Measurements from ENCODE around the gene RBMS1. TPM values are rescaled to one million over a fixed set of nuclear protein-coding genes. Genes with fewer than 3 reads are reported as not detected.

Gene RBMS1
- polyA plus RNA-seq, 2 of the 4 experiments (the other 2 are of a cell fraction): 51.9 to 108 TPM

DNA sequence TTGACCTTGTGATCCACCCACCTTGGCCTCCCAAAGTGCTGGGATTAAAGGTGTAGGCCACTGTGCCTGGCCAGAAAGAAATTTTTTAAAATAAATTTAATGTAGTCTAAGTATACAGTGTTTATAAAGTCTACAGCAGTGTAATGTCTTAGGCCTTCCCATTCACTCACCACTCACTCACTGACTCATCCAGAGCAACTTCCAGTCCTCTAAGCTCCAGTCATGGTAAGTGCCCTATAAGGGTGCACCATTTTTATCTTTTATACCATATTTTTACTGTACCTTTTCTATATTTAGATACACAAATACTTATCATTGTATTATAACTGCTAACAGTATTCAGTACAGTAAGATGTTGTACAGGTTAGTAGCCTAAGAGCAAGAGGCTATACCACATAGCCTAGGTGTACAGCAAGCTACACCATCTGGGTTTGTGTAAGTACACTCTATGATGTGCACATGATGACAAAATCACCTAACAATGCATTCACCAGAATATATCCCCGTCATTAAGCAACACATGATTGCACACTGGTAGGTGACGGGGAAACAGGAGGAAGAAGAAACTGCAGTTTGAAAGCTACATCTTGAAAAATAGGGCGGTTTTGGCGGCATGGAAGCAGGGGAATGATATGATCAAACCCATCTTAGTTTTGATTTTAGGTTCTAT lies 188.4 kb downstream of the RBMS1 start:
- H3K27ac ChIP-seq: no peak overlapping the region
- ATAC-seq: peak in 1 of 2 experiments; percentile 35; a peak in 1 of 6 replicates
- no peak for DNase-seq (ENCODE audit: low read depth in 1 of 2, low spot score in 1 of 2)
- 92% methylated on average over 4 of the region's 4 CpGs for WGBS (ENCODE audit: missing lambda C conversion rate)
- peaks cover 18% of the 10 kb centered on the region for H3K4me1 ChIP-seq
- no peak overlapping the region for H3K4me2 ChIP-seq
- no peak for FAIRE-seq
- ChIA-PET CTCF (interaction anchor here (0.6 to 3.8 kb wide), 3 partner anchors 13 to 19 kb away, joined by 3 to 10 read pairs (median 4); no protein-coding TSS in a partner anchor), POLR2A (no interaction called here)
- H3K4me3 ChIP-seq: no peak overlapping the region
- no peaks in the 10 kb centered on the region for H3K9me3 ChIP-seq
- TF ChIP-seq RAD21 (conservative IDR thresholded peaks at IDR 0.05 in 1 of 2, IDR thresholded peaks at IDR 0.05 in 1 of 2): no peak

DNA sequence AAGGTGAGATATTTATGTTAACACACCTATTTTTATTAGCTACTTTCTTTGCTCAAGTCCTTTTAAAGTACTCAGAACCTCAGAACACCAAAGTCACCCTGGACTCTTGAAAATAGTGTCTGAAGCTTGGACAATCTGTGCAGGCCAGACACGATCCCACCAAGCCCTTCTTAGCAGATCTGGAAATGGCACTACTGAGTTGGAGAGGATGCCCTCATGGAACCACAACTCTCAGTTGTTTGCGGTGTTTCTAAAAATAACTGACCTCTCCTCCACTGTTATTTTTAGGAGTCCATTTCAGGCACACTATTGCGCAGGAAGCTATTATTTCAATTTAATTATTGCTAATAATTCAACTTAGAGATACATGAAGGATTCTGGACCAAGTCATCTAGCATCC lies 190.1 kb downstream of the RBMS1 start:
- ChIA-PET CTCF (interaction anchor here (0.7 to 3.8 kb wide), 2 partner anchors 21 to 691 kb away, joined by 3 to 10 read pairs; no protein-coding TSS in a partner anchor), POLR2A (no interaction called here)
- ATAC-seq (no peak), FAIRE-seq (no peak), DNase-seq (ENCODE audit: low read depth in 1 of 2, low spot score in 1 of 2) (no peak)
- 97% methylated on average over 3 of the region's 3 CpGs for WGBS (ENCODE audit: missing lambda C conversion rate)
- Histone ChIP-seq H3K4me3 (no peak overlapping the region), H3K4me1 (0 out of 3 replicates have a peak, but pooled peaks cover 4% of the 10 kb centered on the region), H3K4me2 (no peak overlapping the region), H3K9me3 (no peaks in the 10 kb centered on the region), H3K27ac (no peak overlapping the region)
- TF ChIP-seq FOSB (CRISPR knock-in tag; IDR thresholded peaks at IDR 0.05): no peak
- no peak for TF ChIP-seq HOXB13 (CRISPR knock-in tag; IDR thresholded peaks at IDR 0.05; ENCODE audit: low read depth)
- no peak for TF ChIP-seq JUNB (IDR thresholded peaks at IDR 0.05)
- TF ChIP-seq EHMT2 (IDR thresholded peaks at IDR 0.05; ENCODE audit: low read depth): no peak
- TF ChIP-seq GATA3 (IDR thresholded peaks at IDR 0.05; ENCODE audit: borderline replicate concordance): no peak
- no peak for TF ChIP-seq CHD4 (IDR thresholded peaks at IDR 0.05; ENCODE audit: borderline replicate concordance)
- TF ChIP-seq MAZ (IDR thresholded peaks at IDR 0.05; ENCODE audit: borderline replicate concordance, low read depth, low read length): no peak
- no peak for TF ChIP-seq EP300 (IDR thresholded peaks at IDR 0.05)
- no peak for TF ChIP-seq FOSL2 (IDR thresholded peaks at IDR 0.05)
- no peak for TF ChIP-seq FOSL2 (CRISPR knock-in tag; IDR thresholded peaks at IDR 0.05)
- no peak for TF ChIP-seq HOXB5 (CRISPR knock-in tag; IDR thresholded peaks at IDR 0.05)
- TF ChIP-seq HOXA7 (CRISPR knock-in tag; IDR thresholded peaks at IDR 0.05): no peak
- TF ChIP-seq KDM1A (IDR thresholded peaks at IDR 0.05; ENCODE audit: low read depth): no peak
- no peak for TF ChIP-seq CBX8 (IDR thresholded peaks at IDR 0.05)
- no peak for TF ChIP-seq RAD21 (conservative IDR thresholded peaks at IDR 0.05 in 1 of 2, IDR thresholded peaks at IDR 0.05 in 1 of 2)
- TF ChIP-seq CHD2 (IDR thresholded peaks at IDR 0.05; ENCODE audit: low read length, partially characterized antibody): no peak
- TF ChIP-seq, protein P1, sequence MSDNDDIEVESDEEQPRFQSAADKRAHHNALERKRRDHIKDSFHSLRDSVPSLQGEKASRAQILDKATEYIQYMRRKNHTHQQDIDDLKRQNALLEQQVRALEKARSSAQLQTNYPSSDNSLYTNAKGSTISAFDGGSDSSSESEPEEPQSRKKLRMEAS (IDR thresholded peaks at IDR 0.05): no peak
- TF ChIP-seq MYC (IDR thresholded peaks at IDR 0.05; ENCODE audit: borderline replicate concordance, low read length): no peak
- TF ChIP-seq KDM5A (IDR thresholded peaks at IDR 0.05): no peak

DNA sequence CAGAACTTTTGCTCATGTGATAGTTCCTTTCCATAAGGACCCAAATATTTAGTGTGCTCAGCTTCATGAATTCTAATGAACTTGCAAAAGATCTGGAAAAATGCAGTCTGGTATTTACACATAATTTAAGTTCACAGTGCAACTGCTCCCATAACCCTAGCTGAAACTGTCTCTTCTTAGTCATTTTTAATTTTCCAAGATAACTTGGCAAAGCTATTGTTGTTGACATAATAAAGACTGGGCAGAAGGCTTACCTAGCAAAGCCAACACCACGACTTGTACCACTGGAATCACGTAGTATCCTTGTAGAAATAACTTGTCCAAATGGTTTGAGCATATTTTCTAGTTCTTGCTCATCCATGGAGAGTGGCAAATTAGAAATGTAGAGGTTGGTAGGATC lies 190.5 kb downstream of the RBMS1 start:
- WGBS (ENCODE audit: missing lambda C conversion rate): 85% methylated on average over 2 of the region's 2 CpGs
- CTCF ChIA-PET: interaction anchor here (0.7 to 3.8 kb wide), 3 partner anchors 21 to 691 kb away, joined by 3 to 10 read pairs (median 3); no protein-coding TSS in a partner anchor
- POLR2A ChIA-PET: no interaction called here
- H3K9me3 ChIP-seq: no peaks in the 10 kb centered on the region
- H3K4me1 ChIP-seq: 0 out of 3 replicates have a peak, but pooled peaks cover 4% of the 10 kb centered on the region
- no peak overlapping the region for H3K4me2 ChIP-seq
- DNase-seq (ENCODE audit: low read depth in 1 of 2, low spot score in 1 of 2): no peak
- no peak overlapping the region for H3K27ac ChIP-seq
- no peak for FAIRE-seq
- ATAC-seq: no peak
- no peak for TF ChIP-seq MYC (IDR thresholded peaks at IDR 0.05; ENCODE audit: borderline replicate concordance, low read length)
- TF ChIP-seq NPAS2 (CRISPR knock-in tag; IDR thresholded peaks at IDR 0.05; ENCODE audit: borderline replicate concordance): no peak
- TF ChIP-seq RAD21 (conservative IDR thresholded peaks at IDR 0.05 in 1 of 2, IDR thresholded peaks at IDR 0.05 in 1 of 2): no peak
- TF ChIP-seq, protein P2, sequence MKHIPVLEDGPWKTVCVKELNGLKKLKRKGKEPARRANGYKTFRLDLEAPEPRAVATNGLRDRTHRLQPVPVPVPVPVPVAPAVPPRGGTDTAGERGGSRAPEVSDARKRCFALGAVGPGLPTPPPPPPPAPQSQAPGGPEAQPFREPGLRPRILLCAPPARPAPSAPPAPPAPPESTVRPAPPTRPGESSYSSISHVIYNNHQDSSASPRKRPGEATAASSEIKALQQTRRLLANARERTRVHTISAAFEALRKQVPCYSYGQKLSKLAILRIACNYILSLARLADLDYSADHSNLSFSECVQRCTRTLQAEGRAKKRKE (CRISPR knock-in tag; IDR thresholded peaks at IDR 0.05; ENCODE audit: low read depth): no peak
- no peak overlapping the region for H3K4me3 ChIP-seq
